SK-N-SH (cell line): ENCODE results near the gene NOXRED1. TPM values are rescaled to one million over a fixed set of nuclear protein-coding genes. Genes with fewer than 3 reads are reported as not detected.
A peak's percentile ranks its signal among the peaks of the same experiment; 100 is the strongest.

Source experiments
- CTCF ChIA-PET: fragments of 300-600, 350-600 bp; formaldehyde crosslinking; extraction: SDS; loops from one replicate; lab custom pipeline; 2021; lab: Yijun Ruan, JAX
- POLR2A ChIA-PET: fragments of 350-600 bp; sonication (Branson Sonifier 250); formaldehyde crosslinking; extraction: SDS; loops from one replicate; lab custom pipeline; 2020; ENCODE audit warnings: antibody characterized with exemption, inconsistent platforms; lab: Yijun Ruan, JAX
- DNase-seq: peaks from one replicate; pipeline ENCODE4 v3.0.0; 2012
- H2AFZ ChIP-seq: fragments of 200-600 bp; sonication (generic); 2 replicates; pipeline ENCODE4 v1.8.1; 2016; ENCODE audit warnings: antibody characterized with exemption, mild to moderate bottlenecking, low read depth
- H3F3A ChIP-seq: fragments of 200-600 bp; sonication (generic); replicated peaks from 2 replicates; pipeline ENCODE3; 2016; ENCODE audit warnings: antibody characterized with exemption, mild to moderate bottlenecking; ENCODE audit not compliant: insufficient read depth
- H3K27ac ChIP-seq, 2 experiments: fragments of 200-500 bp in 1 of 2; fragments of 200-600 bp in 1 of 2; sonication (Bioruptor generic) in 1 of 2; sonication (generic), shearing (Covaris generic) in 1 of 2; 2 replicates each; pipeline versions ENCODE4 v1.5.1 to v1.6.1; 2014 to 2016; ENCODE audit warnings: low read depth in 2 of 2, inconsistent platforms in 1 of 2, low read length in 1 of 2, mild to moderate bottlenecking in 1 of 2, mixed read lengths in 1 of 2
- H3K27me3 ChIP-seq: fragments of 200-600 bp; sonication (generic), shearing (Covaris generic); 2 replicates; pipeline ENCODE4 v1.6.1; 2016; ENCODE audit warnings: mixed run types; ENCODE audit not compliant: insufficient read depth
- H3K36me3 ChIP-seq, 2 experiments: fragments of 200-500 bp in 1 of 2; fragments of 200-600 bp in 1 of 2; sonication (Bioruptor generic) in 1 of 2; sonication (generic) in 1 of 2; replicated peaks in 1 of 2; 2 replicates each; pipeline versions ENCODE3 to v1.5.1; 2014 to 2016; ENCODE audit warnings: low read length in 1 of 2, mild to moderate bottlenecking in 1 of 2; ENCODE audit not compliant: insufficient read depth in 2 of 2, control insufficient read depth in 1 of 2
- H3K4me1 ChIP-seq, 2 experiments: fragments of 200-500 bp in 1 of 2; fragments of 200-600 bp in 1 of 2; sonication (Bioruptor generic) in 1 of 2; sonication (generic), shearing (Covaris generic) in 1 of 2; 2 replicates each; pipeline versions ENCODE4 v1.5.1 to v1.6.1; 2014 to 2016; ENCODE audit warnings: low read depth in 1 of 2, low read length in 1 of 2, mixed run types in 1 of 2; ENCODE audit not compliant: insufficient read depth in 2 of 2, control insufficient read depth in 1 of 2
- H3K4me2 ChIP-seq: fragments of 200-600 bp; sonication (generic), shearing (Covaris generic); 2 replicates; pipeline ENCODE4 v1.6.1; 2017; ENCODE audit warnings: mixed run types
- H3K4me3 ChIP-seq, 2 experiments: fragments of 200-500 bp in 1 of 2; fragments of 200-600 bp in 1 of 2; sonication (Bioruptor generic) in 1 of 2; sonication (generic), shearing (Covaris generic) in 1 of 2; 2 replicates each; pipeline versions ENCODE4 v1.5.1 to v1.8.1; 2014 to 2016; ENCODE audit warnings: low read depth in 2 of 2, inconsistent platforms in 1 of 2, low read length in 1 of 2, mild to moderate bottlenecking in 1 of 2, mixed read lengths in 1 of 2, moderate library complexity in 1 of 2
- H3K79me2 ChIP-seq: fragments of 200-600 bp; sonication (generic); 2 replicates; pipeline ENCODE4 v1.8.1; 2017; ENCODE audit warnings: mild to moderate bottlenecking; ENCODE audit not compliant: insufficient read depth
- H3K9ac ChIP-seq: fragments of 200-600 bp; sonication (generic); 2 replicates; pipeline ENCODE4 v1.6.1; 2017; ENCODE audit warnings: mixed run types
- H3K9me2 ChIP-seq: fragments of 200-600 bp; sonication (generic); 2 replicates; pipeline ENCODE4 v1.6.1; 2017; ENCODE audit warnings: mixed run types
- H3K9me3 ChIP-seq: fragments of 200-600 bp; sonication (generic); 2 replicates; pipeline ENCODE4 v1.6.1; 2017; ENCODE audit warnings: mixed run types, mild to moderate bottlenecking, moderate library complexity
- H4K20me1 ChIP-seq: fragments of 200-600 bp; sonication (generic); 2 replicates; pipeline ENCODE4 v1.6.1; 2017; ENCODE audit warnings: mild to moderate bottlenecking, mixed run types; ENCODE audit not compliant: insufficient read depth
- CHD2 ChIP-seq: fragments of 150-350 bp; IDR thresholded peaks from 2 replicates; pipeline ENCODE4 v1.6.1; 2018; ENCODE audit warnings: low read length; ENCODE audit not compliant: partially characterized antibody
- ELF1 ChIP-seq: IDR thresholded peaks from 2 replicates; pipeline ENCODE4 v1.4.0; 2012
- EP300 ChIP-seq, 2 experiments: IDR thresholded peaks; 2 replicates each; pipeline versions ENCODE4 v1.4.0 to v1.6.1; 2012; ENCODE audit warnings: borderline replicate concordance in 1 of 2, low read depth in 1 of 2, low read length in 1 of 2
- FOXM1 ChIP-seq: IDR thresholded peaks from 2 replicates; pipeline ENCODE4 v1.4.0; 2012; ENCODE audit warnings: low read depth, mild to moderate bottlenecking
- GABPA ChIP-seq: IDR thresholded peaks from 2 replicates; pipeline ENCODE4 v1.4.0; 2012; ENCODE audit warnings: low read depth, mild to moderate bottlenecking
- GATA2 ChIP-seq: sonication (generic); formaldehyde crosslinking; IDR thresholded peaks from 2 replicates; pipeline ENCODE4 v1.5.0; 2020; ENCODE audit warnings: mild to moderate bottlenecking, missing genetic modification reagents
- JUND ChIP-seq: IDR thresholded peaks from 2 replicates; pipeline ENCODE4 v1.4.0; 2012
- MEF2A ChIP-seq: IDR thresholded peaks from 2 replicates; pipeline ENCODE4 v1.4.0; 2012; ENCODE audit warnings: low read depth, borderline replicate concordance
- MXI1 ChIP-seq: IDR thresholded peaks from 2 replicates; pipeline ENCODE4 v1.6.1; 2012; ENCODE audit warnings: mild to moderate bottlenecking, low read depth, low read length, improper control_type of control experiment
- NRF1 ChIP-seq: IDR thresholded peaks from 2 replicates; pipeline ENCODE4 v1.6.1; 2012; ENCODE audit warnings: low read depth, mild to moderate bottlenecking, low read length
- POLR2AphosphoS5 ChIP-seq: IDR thresholded peaks from 2 replicates; pipeline ENCODE4 v1.6.1; 2012; ENCODE audit warnings: low read depth, low read length
- RAD21 ChIP-seq: IDR thresholded peaks from 2 replicates; pipeline ENCODE4 v1.6.1; 2012; ENCODE audit warnings: mild to moderate bottlenecking, low read length
- RXRA ChIP-seq: IDR thresholded peaks from 2 replicates; pipeline ENCODE4 v1.4.0; 2012; ENCODE audit warnings: low read depth, mild to moderate bottlenecking, borderline replicate concordance
- SMC3 ChIP-seq: IDR thresholded peaks from 2 replicates; pipeline ENCODE4 v1.6.1; 2012; ENCODE audit warnings: low read depth, low read length, improper control_type of control experiment
- TAF1 ChIP-seq: IDR thresholded peaks from 2 replicates; pipeline ENCODE4 v1.6.1; 2012; ENCODE audit warnings: low read depth, mild to moderate bottlenecking, low read length, moderate library complexity, borderline replicate concordance
- TEAD4 ChIP-seq: IDR thresholded peaks from 2 replicates; pipeline ENCODE4 v1.4.0; 2012; ENCODE audit warnings: mild to moderate bottlenecking, borderline replicate concordance; ENCODE audit not compliant: insufficient read depth
- WGBS: methylation state at CpG from one replicate; pipeline ENCODE4 v1.1.6; 2017; ENCODE audit warnings: low lambda C conversion rate; 5-methylcytosine and 5-hydroxymethylcytosine counted together
- polyA plus RNA-seq, 3 experiments: library from polyadenylated mRNA; depleted of rRNA; stranded (reverse); fragments of >200 nt; gene quantifications; 2 replicates each; pipeline ENCODE4 v1.2.3, GENCODE V29; 2012
- TF ChIP-seq, protein P1 (sequence below): IDR thresholded peaks from 2 replicates; pipeline ENCODE4 v1.4.0; 2012; ENCODE audit warnings: low read depth, borderline replicate concordance
- TF ChIP-seq, protein P2 (sequence below): IDR thresholded peaks from 2 replicates; pipeline ENCODE4 v1.4.0; 2012; ENCODE audit warnings: low read depth, borderline replicate concordance
- TF ChIP-seq, protein P3 (sequence below): IDR thresholded peaks from 2 replicates; pipeline ENCODE4 v1.4.0; 2012; ENCODE audit warnings: low read depth
- TF ChIP-seq, protein P4 (sequence below): IDR thresholded peaks from 2 replicates; pipeline ENCODE4; 2012
- TF ChIP-seq, protein P5 (sequence below): fragments of 150-350 bp; IDR thresholded peaks from 2 replicates; pipeline ENCODE4 v1.6.1; 2017; ENCODE audit warnings: antibody characterized with exemption, low read length, low read depth, borderline replicate concordance

Gene NOXRED1
- polyA plus RNA-seq, 1 of the 3 experiments (the other 2 are of a cell fraction) = 0.21 TPM

DNA sequence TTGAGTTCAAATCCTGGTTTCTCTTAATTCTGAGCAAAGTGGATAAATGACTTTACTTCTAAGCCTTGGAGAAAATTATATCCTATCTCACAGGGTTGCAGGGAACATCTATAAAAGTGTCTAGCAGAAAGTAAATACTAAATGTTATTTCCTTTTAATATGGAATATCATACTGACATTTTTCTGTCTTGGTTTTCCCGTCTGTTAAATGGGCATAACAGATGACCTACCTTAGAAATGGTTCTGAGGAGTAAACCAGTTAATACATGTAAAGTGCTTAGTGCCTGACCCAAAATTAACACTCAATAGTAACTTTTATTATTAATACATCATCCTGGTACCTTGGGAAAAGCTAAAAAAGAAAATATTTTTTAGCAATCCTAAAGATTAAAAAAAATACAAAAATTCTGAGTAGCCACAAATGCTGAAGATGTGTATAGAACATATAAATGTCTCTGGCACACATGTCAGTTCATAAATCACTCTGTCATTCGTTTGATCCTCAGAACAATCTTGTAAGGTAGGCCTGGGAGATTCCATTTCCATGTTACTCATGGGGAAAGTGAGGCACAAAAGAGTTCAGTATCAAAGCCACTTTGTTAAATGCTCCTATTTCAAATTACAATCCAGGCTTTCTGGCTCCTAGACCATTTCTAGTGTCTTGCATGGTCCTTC is 32.8 kb upstream of the NOXRED1 start:
- CTCF ChIA-PET = no interaction called here

GRCh38 chr14:77442196-77442595 is 18.9 kb upstream of the NOXRED1 start:
- Histone ChIP-seq H3K4me2 (no peak overlapping the region), H3K27ac (no peak overlapping the region), H3K79me2 (no peaks in the 10 kb centered on the region), H3K9ac (no peak overlapping the region)
- POLR2A ChIA-PET = no interaction called here
- no peak for DNase-seq
- TF ChIP-seq TAF1 (no peak), GATA2 (no peak), FOXM1 (no peak), GABPA (no peak), MEF2A (no peak), ELF1 (no peak), JUND (no peak), MXI1 (no peak), RAD21 (no peak), SMC3 (no peak), POLR2AphosphoS5 (no peak), RXRA (no peak), NRF1 (no peak)
- TF ChIP-seq, protein P1, sequence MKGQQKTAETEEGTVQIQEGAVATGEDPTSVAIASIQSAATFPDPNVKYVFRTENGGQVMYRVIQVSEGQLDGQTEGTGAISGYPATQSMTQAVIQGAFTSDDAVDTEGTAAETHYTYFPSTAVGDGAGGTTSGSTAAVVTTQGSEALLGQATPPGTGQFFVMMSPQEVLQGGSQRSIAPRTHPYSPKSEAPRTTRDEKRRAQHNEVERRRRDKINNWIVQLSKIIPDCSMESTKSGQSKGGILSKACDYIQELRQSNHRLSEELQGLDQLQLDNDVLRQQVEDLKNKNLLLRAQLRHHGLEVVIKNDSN = no peak
- TF ChIP-seq, protein P2, sequence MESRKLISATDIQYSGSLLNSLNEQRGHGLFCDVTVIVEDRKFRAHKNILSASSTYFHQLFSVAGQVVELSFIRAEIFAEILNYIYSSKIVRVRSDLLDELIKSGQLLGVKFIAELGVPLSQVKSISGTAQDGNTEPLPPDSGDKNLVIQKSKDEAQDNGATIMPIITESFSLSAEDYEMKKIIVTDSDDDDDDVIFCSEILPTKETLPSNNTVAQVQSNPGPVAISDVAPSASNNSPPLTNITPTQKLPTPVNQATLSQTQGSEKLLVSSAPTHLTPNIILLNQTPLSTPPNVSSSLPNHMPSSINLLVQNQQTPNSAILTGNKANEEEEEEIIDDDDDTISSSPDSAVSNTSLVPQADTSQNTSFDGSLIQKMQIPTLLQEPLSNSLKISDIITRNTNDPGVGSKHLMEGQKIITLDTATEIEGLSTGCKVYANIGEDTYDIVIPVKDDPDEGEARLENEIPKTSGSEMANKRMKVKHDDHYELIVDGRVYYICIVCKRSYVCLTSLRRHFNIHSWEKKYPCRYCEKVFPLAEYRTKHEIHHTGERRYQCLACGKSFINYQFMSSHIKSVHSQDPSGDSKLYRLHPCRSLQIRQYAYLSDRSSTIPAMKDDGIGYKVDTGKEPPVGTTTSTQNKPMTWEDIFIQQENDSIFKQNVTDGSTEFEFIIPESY = no peak
- TF ChIP-seq, protein P3, sequence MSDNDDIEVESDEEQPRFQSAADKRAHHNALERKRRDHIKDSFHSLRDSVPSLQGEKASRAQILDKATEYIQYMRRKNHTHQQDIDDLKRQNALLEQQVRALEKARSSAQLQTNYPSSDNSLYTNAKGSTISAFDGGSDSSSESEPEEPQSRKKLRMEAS = no peak
- TF ChIP-seq, protein P4, sequence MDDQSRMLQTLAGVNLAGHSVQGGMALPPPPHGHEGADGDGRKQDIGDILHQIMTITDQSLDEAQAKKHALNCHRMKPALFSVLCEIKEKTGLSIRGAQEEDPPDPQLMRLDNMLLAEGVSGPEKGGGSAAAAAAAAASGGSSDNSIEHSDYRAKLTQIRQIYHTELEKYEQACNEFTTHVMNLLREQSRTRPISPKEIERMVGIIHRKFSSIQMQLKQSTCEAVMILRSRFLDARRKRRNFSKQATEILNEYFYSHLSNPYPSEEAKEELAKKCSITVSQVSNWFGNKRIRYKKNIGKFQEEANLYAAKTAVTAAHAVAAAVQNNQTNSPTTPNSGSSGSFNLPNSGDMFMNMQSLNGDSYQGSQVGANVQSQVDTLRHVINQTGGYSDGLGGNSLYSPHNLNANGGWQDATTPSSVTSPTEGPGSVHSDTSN = no peak
- TF ChIP-seq, protein P5, sequence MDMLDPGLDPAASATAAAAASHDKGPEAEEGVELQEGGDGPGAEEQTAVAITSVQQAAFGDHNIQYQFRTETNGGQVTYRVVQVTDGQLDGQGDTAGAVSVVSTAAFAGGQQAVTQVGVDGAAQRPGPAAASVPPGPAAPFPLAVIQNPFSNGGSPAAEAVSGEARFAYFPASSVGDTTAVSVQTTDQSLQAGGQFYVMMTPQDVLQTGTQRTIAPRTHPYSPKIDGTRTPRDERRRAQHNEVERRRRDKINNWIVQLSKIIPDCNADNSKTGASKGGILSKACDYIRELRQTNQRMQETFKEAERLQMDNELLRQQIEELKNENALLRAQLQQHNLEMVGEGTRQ = no peak
- TF ChIP-seq, all 33 proteins: peak for 0
- peaks cover 11% of the 10 kb centered on the region for H3F3A ChIP-seq
- H3K9me3 ChIP-seq = no peaks in the 10 kb centered on the region
- no peaks in the 10 kb centered on the region for H3K9me2 ChIP-seq
- H3K4me1 ChIP-seq = no peaks in the 10 kb centered on the region
- no peaks in the 10 kb centered on the region for H3K27me3 ChIP-seq
- CTCF ChIA-PET = interaction anchor here (0.9 kb wide), 1 partner anchor 17 kb away, joined by 3 read pairs; no protein-coding TSS in a partner anchor
- peaks cover 43 to 55% of the 10 kb centered on the region in 2 experiments for H3K36me3 ChIP-seq
- H3K4me3 ChIP-seq = no peak overlapping the region
- H4K20me1 ChIP-seq = no peaks in the 10 kb centered on the region
- no peak overlapping the region for H2AFZ ChIP-seq
- WGBS = 94% methylated on average over 2 of the region's 2 CpGs

More for the DNA sequence above, 32.8 kb upstream of the NOXRED1 start:
- Histone ChIP-seq H2AFZ (no peak overlapping the region), H3K4me3 (peak overlapping the region; percentile 96 to 99), H3K9me2 (no peaks in the 10 kb centered on the region), H3K36me3 (peaks cover 28 to 35% of the 10 kb centered on the region in 2 experiments), H4K20me1 (peaks cover 13% of the 10 kb centered on the region), H3K9ac (peak overlapping the region; percentile 88), H3K27me3 (no peaks in the 10 kb centered on the region), H3K27ac (no peak overlapping the region), H3F3A (peaks cover 4% of the 10 kb centered on the region), H3K9me3 (no peaks in the 10 kb centered on the region), H3K4me1 (peaks cover 12% of the 10 kb centered on the region in 2 experiments; a peak in 3 of 4 replicates), H3K79me2 (peaks cover 67% of the 10 kb centered on the region), H3K4me2 (peak overlapping the region; percentile 81)
- WGBS = 60% methylated on average over 2 of the region's 2 CpGs
- POLR2A ChIA-PET = interaction anchor here (1.0 kb wide), 1 partner anchor 68 kb away, joined by 7 read pairs; no protein-coding TSS in a partner anchor
- TF ChIP-seq GATA2 = no peak
- TF ChIP-seq TEAD4 = no peak
- no peak for TF ChIP-seq MEF2A
- TF ChIP-seq JUND = no peak
- TF ChIP-seq CHD2 = no peak
- TF ChIP-seq EP300 (IDR thresholded peaks at IDR 0.05; ENCODE audit: borderline replicate concordance in 1 of 2, low read depth in 1 of 2, low read length in 1 of 2) = no peak
- TF ChIP-seq, protein P1 = no peak
- no peak for DNase-seq
